A673 (cell line): Measurements from ENCODE around the gene OR13C5. TPM values are rescaled to one million over a fixed set of nuclear protein-coding genes. Genes with fewer than 3 reads are reported as not detected.
"Not testable (repeated sequence)": the region's sequence is repeated elsewhere in the genome, so short reads cannot be mapped to it uniquely, and the experiment has no call there.

Source experiments
- Bru-seq: library from RNA; stranded (reverse); fragments of 400-500 nt; gene quantifications from one replicate; lab custom pipeline; 2021; lab: Mats Ljungman, UMichigan
- BruChase-seq, 2 experiments: library from RNA; stranded (reverse); fragments of 400-500 nt; gene quantifications; one replicate each; lab custom pipeline; 2021; lab: Mats Ljungman, UMichigan
- BruUV-seq: library from RNA; stranded (reverse); fragments of 400-500 nt; replicated peaks from 2 replicates; lab custom pipeline; 2021; lab: Mats Ljungman, UMichigan
- CTCF ChIA-PET: fragments of 300-600 bp; sonication (Branson Sonifier 250); formaldehyde crosslinking; loops from one replicate; lab custom pipeline; 2022; ENCODE audit warnings: antibody characterized with exemption; lab: Charles Lee
- POLR2A ChIA-PET: fragments of 300-600 bp; sonication (Branson Sonifier 250); formaldehyde crosslinking; loops from one replicate; lab custom pipeline; 2022; ENCODE audit warnings: antibody characterized with exemption; ENCODE audit not compliant: low non-redundant PET; lab: Charles Lee
- DNase-seq: peaks from one replicate; pipeline ENCODE4 v3.0.0-alpha.2; 2015; ENCODE audit warnings: low spot score
- H3K27ac ChIP-seq: fragments of 200-600 bp; sonication (generic); 2 replicates; pipeline ENCODE4 v1.5.1; 2016; ENCODE audit warnings: mixed run types, low read depth, mild to moderate bottlenecking, mixed read lengths, antibody characterized with exemption, low read length; ENCODE audit not compliant: poor library complexity, severe bottlenecking
- H3K27me3 ChIP-seq: fragments of 200-600 bp; sonication (generic); replicated peaks from 2 replicates; pipeline ENCODE4 v1.6.1; 2017; ENCODE audit warnings: mixed run types, low read depth, mild to moderate bottlenecking, mixed read lengths, antibody characterized with exemption, low read length; ENCODE audit not compliant: insufficient read depth, poor library complexity
- H3K36me3 ChIP-seq: fragments of 200-600 bp; sonication (generic); 2 replicates; pipeline ENCODE4 v1.6.1; 2016; ENCODE audit warnings: mixed run types, mild to moderate bottlenecking, mixed read lengths, antibody characterized with exemption, low read length; ENCODE audit not compliant: insufficient read depth, poor library complexity, severe bottlenecking
- H3K4me1 ChIP-seq: fragments of 200-600 bp; sonication (generic); 2 replicates; pipeline ENCODE4 v1.6.1; 2017; ENCODE audit warnings: mixed run types, mild to moderate bottlenecking, mixed read lengths, antibody characterized with exemption, low read length; ENCODE audit not compliant: insufficient read depth, poor library complexity, severe bottlenecking
- H3K4me3 ChIP-seq: fragments of 200-600 bp; sonication (generic); 2 replicates; pipeline ENCODE4 v1.5.1; 2016; ENCODE audit warnings: low read depth, mixed run types, mild to moderate bottlenecking, mixed read lengths, low read length; ENCODE audit not compliant: poor library complexity, severe bottlenecking
- H3K9me3 ChIP-seq: fragments of 200-600 bp; sonication (generic); 2 replicates; pipeline ENCODE4 v1.6.1; 2016; ENCODE audit warnings: mixed run types, low read depth, mild to moderate bottlenecking, mixed read lengths, antibody characterized with exemption, low read length; ENCODE audit not compliant: poor library complexity, severe bottlenecking
- CTCF ChIP-seq: fragments of 300-800, 200-600 bp; sonication (generic); conservative IDR thresholded peaks from 2 replicates; pipeline ENCODE4 v1.5.1; 2017; ENCODE audit warnings: low read depth, mild to moderate bottlenecking, antibody characterized with exemption, low read length, moderate library complexity, mixed read lengths
- EZH2 ChIP-seq: fragments of 200-600 bp; sonication (generic); IDR thresholded peaks from 2 replicates; pipeline ENCODE4 v1.6.1; 2017; ENCODE audit warnings: borderline replicate concordance, low read depth, mild to moderate bottlenecking, mixed read lengths, antibody characterized with exemption, low read length; ENCODE audit not compliant: poor library complexity, severe bottlenecking
- intact Hi-C: fragments of 100-400 bp; cut with micrococcal nuclease; formaldehyde crosslinking; loops from one replicate; pipeline ENCODE4 v1.10.0; 2022; ENCODE audit not compliant: unreplicated experiment
- long read RNA-seq: library from polyadenylated mRNA; stranded (forward); transcript quantifications from one replicate; pipeline ENCODE4 v2.0.0, GENCODE V29; 2022
- total RNA-seq: library from RNA; stranded (reverse); gene quantifications from 2 replicates; pipeline ENCODE4 v1.2.3, GENCODE V29; 2021

The OR13C5 gene
- total RNA-seq (not detected in 2 replicates), Bru-seq, nascent RNA (not detected), BruChase-seq, experiment 1, labeled RNA remaining after a 2-hour chase (not detected), BruChase-seq, experiment 2, labeled RNA remaining after a 6-hour chase (not detected)
- long read RNA-seq: 0 reads

DNA sequence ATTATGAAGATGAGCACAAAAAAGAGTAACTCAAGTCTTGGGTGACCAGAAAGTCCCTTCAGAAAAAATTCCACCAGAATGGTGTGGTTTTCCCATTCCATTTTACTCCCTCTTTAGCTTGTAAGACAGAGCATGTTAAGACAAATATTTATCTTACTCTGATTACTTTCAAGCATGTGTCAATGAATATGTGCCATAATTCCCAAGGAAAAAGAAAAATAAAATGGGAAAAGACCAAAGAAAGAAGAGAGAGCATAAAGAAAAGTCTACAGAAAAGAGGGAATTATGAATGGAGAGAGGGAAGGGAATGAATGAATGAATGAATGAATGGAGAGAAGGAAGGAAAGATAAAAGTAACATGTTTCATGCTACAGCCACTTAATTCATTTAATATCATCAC, at the start of gene OR13C5:
OR13C5 (minus strand) TSS at position 101 of the 400 bp plus-strand sequence; CDS start at position 101, 0 bp downstream.
- H3K27me3 ChIP-seq, H3K4me3 ChIP-seq, H3K4me1 ChIP-seq, intact Hi-C loops, DNase-seq, BruUV-seq, CTCF ChIA-PET, POLR2A ChIA-PET, H3K36me3 ChIP-seq, H3K27ac ChIP-seq, H3K9me3 ChIP-seq: not testable (repeated sequence)

DNA sequence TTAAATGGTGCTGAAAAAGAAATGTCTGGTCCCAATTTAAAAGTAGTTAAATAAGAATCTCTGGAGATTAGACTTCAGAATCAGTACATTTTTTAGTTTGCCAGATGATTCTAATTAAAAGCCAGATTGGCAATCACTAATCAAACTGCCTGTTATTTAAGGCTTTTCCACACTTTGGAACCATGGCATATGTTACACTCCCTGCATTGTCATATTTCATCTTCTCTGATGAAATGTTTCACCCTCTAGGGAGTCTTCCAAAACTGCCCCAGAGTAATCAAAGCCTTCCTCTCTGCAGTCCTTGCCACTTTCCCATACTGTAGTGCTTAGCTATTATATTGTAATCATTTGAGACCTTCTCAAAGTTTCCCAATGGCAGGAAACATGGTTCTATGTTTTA, 36.2 kb upstream of the OR13C5 start:
- no peak for TF ChIP-seq CTCF
- TF ChIP-seq EZH2: no peak
- CTCF ChIA-PET: no interaction called here
- Histone ChIP-seq H3K36me3 (no peaks in the 10 kb centered on the region), H3K4me1 (no peaks in the 10 kb centered on the region), H3K27ac (no peak overlapping the region), H3K27me3 (no peaks in the 10 kb centered on the region), H3K9me3 (peaks cover 11% of the 10 kb centered on the region), H3K4me3 (no peak overlapping the region)
- DNase-seq: no peak
- intact Hi-C loops: no loop called here
- POLR2A ChIA-PET: no interaction called here
- no TSS peak for BruUV-seq

DNA sequence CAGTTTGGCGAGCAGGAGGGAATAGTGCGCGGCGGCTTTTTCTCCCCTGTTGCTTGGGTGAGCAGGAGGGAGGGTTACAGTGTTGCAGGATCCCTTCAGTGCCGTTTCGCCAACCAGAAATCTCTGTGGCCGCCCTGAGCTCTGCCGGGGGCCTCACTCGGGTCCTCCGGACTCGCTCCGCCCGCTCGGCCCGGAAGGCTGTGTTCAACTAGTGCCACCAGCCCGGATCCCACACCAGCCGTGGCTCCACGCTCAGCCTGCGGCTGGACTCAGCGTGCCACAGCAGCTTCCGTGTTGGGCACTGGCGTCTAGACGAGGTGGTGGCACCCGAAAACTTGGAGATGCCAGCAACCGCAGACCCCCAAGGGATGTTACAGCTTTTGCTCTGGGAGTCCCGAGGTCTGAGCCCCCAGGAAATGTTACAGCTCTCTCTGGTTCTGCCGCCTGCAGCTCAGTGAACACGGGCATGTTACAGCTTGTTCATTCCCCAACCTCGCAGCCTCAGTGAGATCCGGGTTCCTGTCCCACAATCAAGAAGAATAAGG, 34.8 kb upstream of the OR13C5 start:
- peaks cover 7% of the 10 kb centered on the region for H3K9me3 ChIP-seq
- no peak overlapping the region for H3K4me3 ChIP-seq
- no peak overlapping the region for H3K27ac ChIP-seq
- TF ChIP-seq EZH2: no peak
- no peak for TF ChIP-seq CTCF
- H3K4me1 ChIP-seq: no peaks in the 10 kb centered on the region
- ChIA-PET POLR2A (no interaction called here), CTCF (no interaction called here)
- BruUV-seq: no TSS peak
- DNase-seq: no peak
- intact Hi-C loops: no loop called here
- H3K36me3 ChIP-seq: no peaks in the 10 kb centered on the region
- no peaks in the 10 kb centered on the region for H3K27me3 ChIP-seq

- intact Hi-C loops, H3K4me1 ChIP-seq, CTCF ChIA-PET, H3K27ac ChIP-seq, H3K4me3 ChIP-seq, H3K27me3 ChIP-seq, H3K36me3 ChIP-seq, H3K9me3 ChIP-seq, POLR2A ChIA-PET, BruUV-seq: not testable (repeated sequence)
- DNase-seq: peak; percentile 3
Measured at GRCh38 chr9:104625964-104626363, 26.8 kb upstream of the OR13C5 start.
